HepG2 (cell line): Measurements from ENCODE around the gene AGK.

ENCODE experiments used
- CTCF ChIP-seq: sonication (generic); formaldehyde crosslinking; IDR thresholded peaks from 2 replicates; pipeline ENCODE4 v1.5.0; 2020; ENCODE audit warnings: mild to moderate bottlenecking, missing genetic modification reagents, moderate library complexity
- KLF6 ChIP-seq: IDR thresholded peaks from 2 replicates; pipeline ENCODE4 v1.8.0; 2016; ENCODE audit warnings: missing biosample characterization, missing genetic modification reagents
- MAFF ChIP-seq: IDR thresholded peaks from 2 replicates; pipeline ENCODE4 v1.6.1; 2011; ENCODE audit warnings: low read depth, low read length, improper control_type of control experiment
- NBN ChIP-seq: fragments of 450-650 bp; conservative IDR thresholded peaks from 2 replicates; pipeline ENCODE4 v1.6.1; 2017
- TCF7L2 ChIP-seq: IDR thresholded peaks from 2 replicates; pipeline ENCODE4 v1.6.1; 2011; ENCODE audit warnings: mild to moderate bottlenecking, low read depth, low read length, moderate library complexity
- ZBTB14 ChIP-seq: sonication (generic); formaldehyde crosslinking; IDR thresholded peaks from 2 replicates; pipeline ENCODE4 v1.4.0; 2020; ENCODE audit warnings: missing genetic modification reagents
- ZMAT3 ChIP-seq: sonication (generic); formaldehyde crosslinking; conservative IDR thresholded peaks from 2 replicates; pipeline ENCODE4 v1.7.0; 2021; ENCODE audit warnings: missing genetic modification reagents
- ZNF138 ChIP-seq: sonication (generic); formaldehyde crosslinking; IDR thresholded peaks from 2 replicates; pipeline ENCODE4 v1.5.0; 2020; ENCODE audit warnings: mild to moderate bottlenecking, low read depth, missing genetic modification reagents

DNA sequence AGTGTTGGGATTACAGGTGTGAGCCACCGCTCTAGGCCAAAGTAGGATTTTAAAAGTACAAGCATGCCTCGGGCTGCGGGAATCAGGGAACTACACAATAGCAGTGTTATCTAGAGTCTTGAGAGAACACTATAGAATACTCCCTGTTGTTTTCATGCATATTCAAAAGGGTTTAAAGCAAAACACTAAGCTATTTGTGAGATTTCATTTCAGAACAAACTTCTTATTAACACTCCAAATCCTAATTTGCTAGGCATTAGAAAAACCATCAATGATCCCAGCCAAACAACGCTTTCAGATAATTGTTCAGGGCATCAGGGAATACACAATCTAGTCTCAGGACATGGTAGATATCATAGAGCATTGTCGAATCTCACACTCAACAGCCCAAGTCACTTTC lies 136.8 kb downstream of the AGK start:
- TF ChIP-seq ZBTB14 (CRISPR knock-in tag) = no peak
- TF ChIP-seq TCF7L2 = no peak
- no peak for TF ChIP-seq NBN
- no peak for TF ChIP-seq MAFF
- no peak for TF ChIP-seq ZNF138 (CRISPR knock-in tag)
- TF ChIP-seq KLF6 = no peak
- TF ChIP-seq CTCF (CRISPR knock-in tag) = no peak
- TF ChIP-seq ZMAT3 = no peak
